SHP77 treated with DMSO at 0.1 percent for 48 hours (cell line): ENCODE measurements around the gene SAYSD1.

ENCODE experiments used
- DNase-seq: peaks from one replicate; lab custom pipeline; 2025; lab: John Stamatoyannopoulos, UW

Gene SAYSD1

DNA sequence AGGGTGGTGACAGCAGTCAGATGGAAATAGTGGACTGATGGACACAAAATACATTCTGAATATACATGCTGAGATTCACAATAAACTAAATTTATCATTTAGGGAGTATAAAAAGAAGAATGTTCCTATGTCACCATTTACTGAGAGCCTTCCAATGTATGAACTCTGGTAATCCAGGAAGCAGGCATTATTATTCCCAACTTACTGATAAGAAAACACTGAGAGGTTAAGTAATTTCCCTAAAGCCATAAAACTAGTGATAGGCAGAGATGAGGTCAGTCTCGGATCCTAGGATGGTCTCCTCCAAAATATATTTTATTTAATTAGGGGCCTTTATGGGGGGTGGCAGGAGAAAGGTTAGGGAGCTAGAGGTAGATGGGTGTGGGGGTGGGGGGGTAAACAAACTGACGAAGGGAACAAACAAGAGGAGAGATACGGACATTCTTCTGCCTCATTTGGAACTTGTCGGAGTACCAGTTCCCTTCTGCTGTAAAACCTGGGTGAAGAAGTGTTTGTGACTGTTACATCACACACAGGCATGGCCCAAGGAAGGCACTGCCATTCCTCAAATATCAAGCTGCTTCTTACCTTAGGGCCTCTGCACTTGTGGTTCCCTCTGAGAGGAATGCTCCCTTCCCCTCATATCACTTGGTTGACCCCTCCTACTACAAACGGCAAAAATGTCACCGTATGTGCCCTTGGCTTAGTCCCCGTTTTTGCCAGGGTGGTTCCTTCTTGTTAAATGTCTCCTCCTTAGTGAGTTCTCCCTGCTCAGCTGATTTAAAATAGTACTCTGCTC lies 6.7 kb downstream of the SAYSD1 start:
- no peak for DNase-seq

DNA sequence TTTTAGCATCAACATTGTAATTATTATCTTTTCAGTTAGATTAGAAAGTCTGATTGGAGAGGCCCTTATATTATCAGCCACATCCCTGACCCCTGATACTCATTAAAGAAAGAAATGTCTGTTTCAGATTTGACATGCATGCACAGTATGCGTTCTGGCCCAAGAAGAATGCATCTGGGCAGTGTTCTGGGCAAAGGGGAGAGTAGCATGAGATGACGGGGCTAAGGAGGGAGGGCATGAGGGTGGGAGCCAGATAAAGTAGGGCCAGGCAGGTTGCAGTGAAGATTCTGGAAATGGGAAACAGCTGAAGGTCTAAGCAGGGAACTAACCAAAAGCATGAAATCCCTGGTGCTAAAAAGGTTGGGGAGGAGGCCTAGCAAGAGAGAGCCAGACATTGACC lies 7.3 kb downstream of the SAYSD1 start:
- DNase-seq: no peak

DNA sequence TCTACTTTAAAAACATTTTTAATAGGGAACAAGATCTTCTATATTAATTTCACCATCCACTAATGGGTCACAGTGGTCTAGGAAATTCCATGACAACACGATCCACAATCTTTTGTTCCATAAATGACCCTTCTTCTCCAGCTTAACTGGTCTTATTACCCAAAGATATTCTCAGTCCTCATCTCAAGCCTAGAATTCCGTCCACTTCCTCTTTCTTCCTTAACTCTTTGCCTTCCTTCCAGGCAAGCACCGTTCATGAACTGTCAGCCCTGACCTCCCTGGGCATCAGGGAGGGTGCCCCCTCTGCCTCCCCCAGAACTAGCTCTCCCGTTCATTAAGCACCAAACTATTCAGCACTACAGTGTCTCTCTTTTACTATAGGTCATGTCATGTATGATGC lies 8.0 kb downstream of the SAYSD1 start:
- DNase-seq: no peak

DNA sequence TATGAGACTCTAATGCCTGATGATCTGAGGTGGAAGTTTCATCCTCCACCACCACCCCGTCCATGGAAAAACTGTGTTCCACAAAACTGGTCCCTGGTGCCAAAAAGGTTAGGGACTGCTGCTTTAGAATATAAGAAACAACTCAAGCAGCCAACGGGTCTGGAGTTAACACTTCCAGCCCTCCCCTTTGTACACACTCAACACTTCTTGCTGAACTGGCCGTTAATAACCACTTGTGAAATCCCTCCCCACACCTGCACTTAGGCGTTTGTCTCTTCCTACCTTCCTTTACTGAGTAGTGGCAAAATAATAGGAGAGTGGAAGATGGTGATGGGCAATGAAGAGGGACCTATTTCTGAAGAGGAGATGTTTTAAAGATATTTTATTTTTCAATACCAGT lies 10.5 kb downstream of the SAYSD1 start:
- DNase-seq: no peak

DNA sequence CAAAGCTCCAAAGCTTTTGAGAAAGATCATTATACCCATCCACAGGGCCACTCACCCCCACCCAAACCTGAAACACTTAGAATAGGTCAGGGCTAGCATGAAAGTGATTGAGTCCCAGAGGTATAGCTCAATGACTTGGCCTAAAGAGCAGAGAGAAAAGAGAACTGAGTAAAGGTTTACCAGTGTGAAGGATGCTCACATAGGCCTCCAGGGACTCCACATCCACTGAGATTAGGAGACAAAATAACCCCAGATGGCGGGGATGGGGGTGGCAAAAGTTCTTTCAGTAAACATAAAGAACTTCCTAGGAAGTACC lies 12.2 kb downstream of the SAYSD1 start:
- DNase-seq: no peak

DNA sequence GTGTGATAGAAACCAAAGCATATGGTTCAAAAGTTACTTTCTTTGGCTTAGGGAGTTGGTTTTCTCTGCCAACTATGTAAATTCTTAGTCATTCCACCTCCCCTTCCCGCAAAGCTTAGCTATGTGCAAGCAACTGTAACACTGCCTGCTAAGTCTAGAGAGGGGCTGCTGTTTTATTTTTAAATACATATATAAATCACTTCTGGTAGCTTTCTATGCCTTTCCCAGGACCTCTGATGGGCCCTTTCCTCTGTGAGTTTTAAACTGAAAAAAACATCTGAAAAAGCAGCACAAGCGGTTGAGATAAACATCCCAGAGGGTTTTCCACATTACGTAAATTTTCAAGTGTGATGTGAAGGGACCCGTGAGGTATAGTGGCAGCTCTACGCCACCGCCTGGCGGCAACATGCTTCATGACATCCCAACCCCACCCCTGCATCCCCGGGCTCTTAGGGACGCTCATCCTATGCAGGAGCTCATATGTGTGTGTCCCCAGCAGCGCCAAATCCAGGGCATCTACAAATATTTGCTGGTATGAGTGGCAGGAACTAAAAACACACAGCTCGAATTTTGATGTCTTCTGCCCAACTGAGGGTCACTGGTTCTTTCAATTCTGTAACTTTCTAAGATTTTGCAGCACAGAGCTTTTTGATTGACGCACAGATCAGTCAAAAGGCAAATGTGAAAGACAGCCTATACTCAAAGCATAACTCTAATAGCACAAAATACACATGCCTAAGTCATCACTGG lies 12.7 kb downstream of the SAYSD1 start:
- DNase-seq: no peak

DNA sequence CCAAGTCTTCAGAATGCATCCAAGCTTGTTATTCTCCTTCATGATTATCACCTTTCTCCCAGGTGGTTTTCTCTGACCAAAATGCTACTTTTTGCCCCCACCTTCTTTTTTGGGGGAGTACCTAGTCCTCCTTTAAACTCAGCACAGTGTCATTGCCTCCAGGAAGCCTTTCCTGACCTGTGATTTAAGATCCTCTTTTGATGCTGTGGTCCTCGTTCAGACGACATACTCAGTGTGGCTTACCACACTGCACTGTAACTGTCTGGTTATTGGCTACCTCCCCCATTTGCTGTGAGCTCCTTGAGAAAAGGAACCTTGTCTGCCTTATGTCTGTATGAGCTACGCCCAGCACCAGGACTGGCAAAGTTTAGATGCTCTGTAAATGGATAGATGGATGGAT lies 14.6 kb downstream of the SAYSD1 start:
- DNase-seq: no peak

DNA sequence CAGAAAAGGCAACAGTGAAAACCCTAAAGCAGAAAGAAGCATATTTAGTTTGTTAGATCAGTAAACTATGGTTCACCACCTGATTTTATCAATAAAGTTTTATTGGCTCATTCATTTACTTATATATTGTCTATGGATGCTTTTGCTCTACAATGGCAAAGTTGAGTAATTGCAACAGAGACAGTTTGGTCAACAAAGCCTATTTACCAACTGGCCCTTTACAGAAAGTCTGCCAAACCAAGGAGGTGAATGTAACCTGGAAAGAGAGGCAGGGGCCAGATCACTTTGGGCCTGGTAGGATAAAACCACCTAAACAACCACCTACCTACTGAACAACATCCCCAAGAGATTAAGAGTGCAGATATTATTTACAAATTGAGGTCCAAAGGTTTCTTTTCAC lies 19.4 kb downstream of the SAYSD1 start:
- DNase-seq: no peak

DNA sequence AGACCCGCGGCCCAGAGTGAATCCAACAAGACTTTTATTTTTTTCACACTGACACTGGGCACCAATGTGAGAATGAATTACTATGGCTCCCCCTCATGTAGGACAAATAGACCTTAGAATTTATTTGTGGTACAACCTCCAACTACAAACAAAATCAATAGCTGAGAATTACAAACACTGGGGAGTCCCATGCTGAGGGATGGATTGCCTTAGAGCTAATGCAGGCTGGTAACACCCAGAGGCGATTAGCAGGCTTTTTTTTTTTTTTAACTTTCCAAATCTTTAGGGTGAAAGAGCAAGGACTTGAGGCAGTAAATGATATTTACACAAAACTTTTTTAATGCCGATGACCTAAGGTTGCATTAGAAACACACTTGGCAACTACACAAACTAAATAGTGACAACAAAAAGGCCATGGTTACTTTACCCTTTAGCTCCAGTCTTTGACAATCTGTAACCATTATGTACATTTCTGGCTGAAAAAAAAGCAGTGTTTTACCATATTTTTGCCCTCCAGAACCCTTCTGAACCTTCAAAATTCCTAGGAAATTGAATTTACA lies 21.8 kb downstream of the SAYSD1 start:
- no peak for DNase-seq

DNA sequence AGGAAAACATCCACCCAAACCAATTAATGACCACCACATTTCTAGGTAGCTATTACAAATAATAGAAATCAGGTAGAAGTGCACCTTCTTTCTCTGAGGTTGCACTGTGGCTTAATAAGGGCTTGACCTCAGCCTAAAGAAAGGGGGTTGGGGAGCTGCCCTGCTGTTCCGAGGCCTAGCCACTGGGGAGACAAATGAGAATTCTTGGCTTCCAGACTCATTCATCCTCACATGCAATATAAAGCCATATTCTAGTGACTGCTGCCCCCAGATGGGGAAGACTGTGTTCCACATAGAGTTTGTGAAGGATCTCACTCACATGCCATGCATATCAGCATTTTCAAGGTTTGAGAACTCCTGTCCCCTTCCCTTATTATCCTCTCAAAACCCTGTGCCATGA lies 22.9 kb downstream of the SAYSD1 start:
- DNase-seq: no peak

DNA sequence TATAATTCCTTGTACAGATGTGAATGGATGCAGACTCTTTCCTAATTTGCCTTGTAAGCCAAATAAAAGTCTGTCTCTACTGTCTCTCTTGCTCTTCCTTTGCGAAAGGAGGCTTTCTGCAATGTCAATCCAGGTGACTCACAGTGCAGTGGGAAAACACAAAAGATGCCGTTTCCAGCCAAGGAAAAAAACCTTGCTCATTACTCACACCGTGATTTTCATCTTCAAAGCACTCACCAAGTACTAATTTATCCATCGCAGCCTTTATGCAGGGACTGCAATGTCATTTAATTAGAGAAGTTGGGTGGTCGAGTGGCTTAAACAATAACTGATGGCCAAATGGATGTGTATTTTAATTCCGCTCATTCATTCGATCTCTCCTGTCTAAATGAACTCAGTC lies 23.8 kb downstream of the SAYSD1 start:
- no peak for DNase-seq

DNA sequence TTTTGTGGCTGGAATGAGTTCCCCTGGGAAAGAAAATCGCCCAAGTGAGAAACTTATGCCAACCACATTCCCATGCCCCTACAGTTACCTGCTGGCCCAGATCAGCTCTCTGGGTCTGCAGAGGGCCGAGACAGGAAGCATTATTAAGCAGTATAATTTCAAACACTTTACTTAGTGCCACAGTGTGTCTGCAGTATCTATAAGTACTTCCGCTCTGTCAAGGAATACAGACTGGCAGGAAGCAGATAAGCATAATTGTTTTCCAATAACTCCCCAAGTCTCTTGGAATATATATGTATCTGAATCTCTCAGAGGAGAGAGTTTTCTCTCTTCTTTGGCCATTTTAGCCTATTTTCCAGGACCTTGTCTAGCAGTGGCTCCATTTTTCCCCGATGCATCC lies 24.9 kb downstream of the SAYSD1 start:
- DNase-seq: no peak

DNA sequence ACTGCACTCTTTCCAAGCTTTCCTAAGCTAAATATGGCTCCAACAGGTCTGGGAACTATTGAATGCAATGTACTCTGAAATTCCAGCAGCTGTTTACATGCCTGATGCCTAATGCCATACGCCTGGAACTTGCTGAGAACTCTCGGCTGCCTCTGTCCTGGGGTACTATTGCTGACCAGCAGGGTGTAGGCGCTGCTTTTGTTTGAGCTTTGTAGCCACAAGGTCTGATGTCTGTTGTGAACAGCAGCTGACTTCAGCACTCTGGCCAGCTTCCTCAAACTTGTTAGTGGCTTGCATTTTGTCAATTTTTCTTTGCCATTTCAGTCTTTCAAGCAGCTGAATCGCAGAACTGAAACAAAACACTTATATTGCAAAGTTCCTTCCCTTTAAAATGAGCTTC lies 26.7 kb downstream of the SAYSD1 start:
- no peak for DNase-seq

DNA sequence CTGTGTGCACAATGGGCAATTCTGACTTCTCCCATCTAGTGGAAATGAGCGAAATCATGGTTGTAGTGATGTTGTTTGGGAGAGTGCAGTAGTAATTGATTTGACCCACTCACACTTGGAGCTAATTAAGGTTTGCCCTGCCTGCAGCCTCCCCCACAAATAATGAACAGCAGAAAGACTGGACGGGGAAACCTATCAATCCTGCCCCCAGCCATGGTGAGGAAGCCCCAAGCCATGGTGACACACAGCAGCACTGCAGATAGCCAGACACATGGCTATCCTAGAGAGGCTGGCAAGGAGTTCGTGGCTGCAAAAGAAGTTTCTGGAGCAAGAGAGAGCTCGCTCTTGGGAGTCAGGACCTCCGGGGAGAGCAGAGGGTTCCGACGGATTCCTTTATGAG lies 27.8 kb downstream of the SAYSD1 start:
- DNase-seq: no peak

DNA sequence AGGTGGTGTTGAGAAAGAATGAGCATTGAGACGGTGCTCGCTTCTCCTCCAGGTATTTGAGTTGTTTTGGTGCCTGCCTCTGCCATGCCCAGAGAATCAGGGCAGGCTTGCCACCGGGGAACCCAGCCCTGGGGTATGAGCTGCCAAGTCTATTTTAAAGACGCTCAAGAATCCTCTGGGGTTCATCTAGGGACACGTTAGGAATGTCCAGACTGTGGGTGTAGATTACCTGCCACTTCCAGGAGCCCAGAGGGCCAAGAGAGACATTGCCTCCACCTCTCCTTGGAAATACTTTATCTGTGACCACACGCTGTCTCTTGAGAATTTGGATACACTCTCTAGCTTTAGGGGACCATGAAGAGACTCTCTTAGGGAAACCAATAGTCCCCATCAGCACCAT lies 28.3 kb downstream of the SAYSD1 start:
- no peak for DNase-seq

DNA sequence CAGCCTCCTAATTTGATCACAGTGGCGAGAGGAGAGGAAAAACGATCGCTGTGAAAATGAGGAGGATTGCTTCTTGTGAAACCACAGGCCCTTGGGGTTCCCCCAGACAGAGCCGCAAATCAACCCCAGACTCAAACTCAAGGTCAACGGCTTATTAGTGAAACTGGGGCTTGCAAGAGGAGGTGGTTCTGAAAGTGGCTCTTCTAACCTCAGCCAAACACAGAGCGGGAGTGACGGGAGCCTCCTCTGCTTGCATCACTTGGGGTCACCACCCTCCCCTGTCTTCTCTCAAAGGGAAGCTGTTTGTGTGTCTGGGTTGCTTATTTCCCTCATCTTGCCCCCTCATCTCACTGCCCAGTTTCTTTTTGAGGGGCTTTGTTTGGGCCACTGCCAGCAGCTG lies 28.7 kb downstream of the SAYSD1 start:
- no peak for DNase-seq

DNA sequence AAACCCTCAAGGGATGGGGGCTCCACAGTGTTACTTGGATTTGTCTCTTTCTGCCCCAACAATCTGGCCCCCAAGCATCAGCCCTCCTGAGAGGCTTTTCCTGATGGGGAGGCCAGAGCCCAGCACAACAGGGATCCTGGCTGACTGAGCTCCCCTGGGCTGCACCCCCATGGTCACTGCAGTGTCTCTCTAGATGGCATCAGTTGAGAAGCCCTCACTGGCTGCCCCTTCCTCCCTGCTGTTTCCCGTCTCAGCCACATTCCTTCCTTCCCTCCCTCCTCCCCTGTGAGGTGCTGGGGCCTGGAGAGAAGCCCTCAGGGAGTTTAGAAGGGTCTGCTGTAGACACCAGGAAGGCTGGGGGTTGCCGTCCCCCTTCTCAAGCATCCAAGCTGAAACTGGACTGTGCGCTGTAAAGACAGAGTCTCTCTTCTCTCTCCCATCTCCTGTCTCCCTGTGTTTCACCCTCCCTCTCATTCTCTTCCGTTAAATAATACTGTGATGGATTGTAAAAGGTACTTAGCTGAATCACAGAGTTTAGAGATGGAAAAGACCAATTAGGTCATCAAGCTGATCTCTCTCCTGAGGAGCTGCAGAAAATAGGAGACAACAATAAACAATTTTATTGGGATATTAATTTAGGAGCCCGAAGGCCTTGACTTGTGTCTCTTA lies 29.7 kb downstream of the SAYSD1 start:
- no peak for DNase-seq

DNA sequence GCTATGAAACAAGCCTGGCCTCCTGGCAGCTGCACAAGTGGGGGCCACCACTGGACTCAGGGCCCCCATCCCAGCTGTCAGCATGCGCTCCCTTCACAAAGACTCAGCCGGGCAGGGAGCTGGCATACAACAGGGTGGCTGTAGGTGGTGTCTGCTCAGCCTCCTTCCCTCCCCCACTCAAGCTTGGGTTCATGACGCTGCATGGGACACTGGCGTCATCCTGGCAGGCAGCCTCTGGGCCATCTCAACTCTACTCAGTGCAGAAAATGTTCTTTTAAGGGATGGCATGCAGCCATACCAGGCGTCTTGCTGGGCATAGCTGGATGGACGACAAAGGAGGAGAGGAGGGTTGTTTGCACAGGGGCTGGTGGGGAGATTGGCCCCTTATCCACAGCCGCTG lies 30.5 kb downstream of the SAYSD1 start:
- no peak for DNase-seq

DNA sequence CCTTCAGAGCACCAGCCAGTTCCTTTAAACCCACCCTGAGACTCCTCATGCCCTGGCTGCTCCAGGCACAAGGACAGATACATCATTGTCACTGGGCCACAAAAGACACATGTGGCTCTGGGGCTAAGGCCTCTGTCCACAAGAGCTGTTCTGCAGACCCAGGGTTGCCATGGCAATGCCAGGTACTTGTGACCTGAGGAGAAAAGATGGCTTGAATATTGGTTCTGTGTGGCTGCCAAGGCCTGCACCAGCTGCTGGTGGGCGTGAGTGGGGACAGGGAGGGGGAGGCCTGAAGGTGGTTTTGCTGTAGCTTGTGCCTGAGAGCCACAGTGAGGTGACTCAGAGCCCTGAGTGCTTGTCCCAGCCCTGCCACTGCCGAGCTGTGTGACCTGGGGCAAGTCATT lies 31.8 kb downstream of the SAYSD1 start:
- no peak for DNase-seq

DNA sequence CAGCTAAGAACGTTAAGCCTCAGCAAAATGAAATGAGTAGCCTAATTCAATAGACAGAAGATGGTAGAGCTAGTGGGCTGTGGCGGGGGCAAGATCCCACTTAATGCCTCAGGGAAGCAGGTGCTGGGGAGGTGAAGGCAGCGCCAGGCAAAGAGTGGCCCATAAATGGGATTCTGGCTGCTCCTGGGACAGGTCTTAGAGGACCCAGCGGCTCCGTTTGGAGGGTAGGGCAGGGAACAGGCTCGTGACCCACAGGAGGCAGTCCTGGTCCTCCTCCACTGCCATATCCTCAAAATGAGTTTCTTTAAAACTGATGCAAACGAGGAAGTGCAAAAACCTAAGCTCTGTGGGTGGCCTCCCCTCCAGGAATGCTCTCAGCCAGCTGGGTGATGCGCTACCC lies 32.7 kb downstream of the SAYSD1 start:
- no peak for DNase-seq

DNA sequence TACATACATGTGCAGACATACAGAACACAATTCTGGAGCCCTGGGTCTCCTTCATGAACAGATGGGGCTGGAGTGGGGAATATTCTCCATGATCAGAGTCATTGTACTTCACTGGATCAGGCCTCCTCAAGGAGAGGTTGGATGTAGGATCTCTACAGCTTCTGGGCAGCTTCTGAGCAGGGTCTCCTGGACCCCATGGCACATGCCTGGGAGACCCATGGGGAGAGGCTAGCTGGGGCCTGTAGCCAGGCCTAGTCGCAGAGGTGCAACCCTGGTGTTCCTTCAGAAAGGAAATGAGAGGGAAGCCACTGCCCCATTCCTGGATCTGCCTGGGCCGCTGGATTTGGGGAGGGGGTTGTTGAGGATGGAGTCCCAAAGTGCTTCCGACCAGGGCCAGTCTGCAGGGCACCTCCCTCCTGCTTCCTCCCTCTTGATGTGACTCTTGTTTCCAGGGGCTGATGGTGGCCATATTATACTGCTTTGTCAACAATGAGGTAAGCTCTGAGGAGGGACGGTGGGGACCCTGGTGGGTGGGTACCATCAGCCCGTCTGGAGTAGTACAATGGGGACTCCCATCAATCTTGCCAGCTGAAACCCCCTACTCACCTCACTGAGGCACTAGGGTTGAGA lies 34.6 kb downstream of the SAYSD1 start:
- DNase-seq: no peak
